Measurements from ENCODE around the gene TRIM47.
A peak's percentile ranks its signal among the peaks of the same experiment; 100 is the strongest.

Gene TRIM47

DNA sequence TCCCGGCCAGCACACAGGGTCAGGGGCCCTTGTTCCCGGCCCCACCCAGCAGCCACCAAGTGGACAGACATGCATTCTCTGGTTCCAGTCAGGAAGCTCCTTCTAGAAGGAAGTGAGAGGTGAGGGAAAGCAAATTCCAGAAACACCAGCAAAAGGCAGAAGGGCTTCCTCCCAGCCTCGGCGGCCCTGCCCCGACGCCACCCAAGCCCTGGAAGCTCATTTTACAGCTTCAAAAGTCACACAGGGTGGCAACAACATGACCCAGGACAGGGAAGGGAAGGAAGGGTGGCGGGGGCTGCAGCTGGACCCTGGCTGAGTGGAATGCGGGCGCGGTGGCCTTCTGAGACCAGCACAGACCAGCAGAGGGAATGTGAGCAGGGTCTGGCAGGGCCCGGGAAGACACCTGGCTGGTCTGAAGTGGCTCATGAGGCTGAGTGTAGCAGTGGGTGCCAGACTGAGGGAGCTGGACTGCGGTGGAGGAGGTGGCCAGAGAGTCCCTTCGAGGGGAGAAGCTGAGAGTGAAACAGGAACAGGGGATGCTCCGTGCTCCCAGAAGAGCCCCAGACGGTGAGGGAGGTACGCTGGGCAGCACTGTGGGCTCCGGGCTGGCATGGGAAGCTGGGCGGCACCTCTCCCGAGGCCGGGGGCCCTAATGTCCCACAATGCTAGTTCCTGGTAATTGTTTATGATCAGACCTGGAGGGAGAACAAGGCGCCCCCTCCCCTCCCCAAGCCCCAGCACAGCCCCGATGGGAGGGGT is 32.3 kb downstream of the TRIM47 start:
- intact Hi-C loops (cut with micrococcal nuclease) = no loop called here
- no peaks in the 10 kb centered on the region for H3K9me3 Mint-ChIP-seq
- peak overlapping the region; percentile 90 for H3K27ac Mint-ChIP-seq
- peak overlapping the region; percentile 59 for H3K4me3 Mint-ChIP-seq
- H3K4me1 Mint-ChIP-seq (ENCODE audit: low read depth) = peaks cover 68% of the 10 kb centered on the region
- H3K36me3 Mint-ChIP-seq (ENCODE audit: low read depth) = peaks cover 86% of the 10 kb centered on the region
- no peaks in the 10 kb centered on the region for H3K27me3 Mint-ChIP-seq

DNA sequence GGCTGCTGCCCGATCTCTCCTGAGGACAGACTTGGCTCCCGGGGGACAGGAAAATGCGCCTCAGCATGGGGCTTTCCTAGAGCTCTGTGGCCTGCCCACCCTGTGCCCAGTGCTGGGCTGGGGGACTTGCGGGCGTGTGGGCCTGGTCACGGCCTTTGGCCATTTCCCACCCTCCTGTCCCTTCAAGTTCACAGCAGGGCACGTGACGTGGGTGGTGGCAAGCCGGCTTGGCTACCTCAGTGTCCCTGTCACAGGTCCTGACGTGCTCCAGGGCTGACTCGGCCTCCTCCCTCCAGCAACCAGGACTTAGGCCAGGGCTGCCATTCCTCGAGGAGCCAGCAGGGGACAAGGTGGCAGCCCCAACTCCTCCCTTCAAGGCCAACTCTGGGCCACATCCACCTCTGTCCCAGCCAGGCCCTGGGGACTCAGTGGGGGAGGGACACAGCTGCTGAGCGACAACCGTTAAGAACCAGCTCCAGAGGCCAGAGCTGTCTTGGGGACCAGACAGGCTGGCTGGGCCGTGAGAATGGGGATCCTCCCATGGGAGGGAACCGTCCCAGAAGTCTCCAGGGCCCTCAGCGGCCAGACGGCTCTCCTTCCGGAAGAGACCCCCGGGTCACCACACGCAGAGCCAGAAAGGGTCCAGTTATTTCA is 33.2 kb downstream of the TRIM47 start:
- peak overlapping the region; percentile 90 for H3K27ac Mint-ChIP-seq
- H3K27me3 Mint-ChIP-seq = no peaks in the 10 kb centered on the region
- H3K9me3 Mint-ChIP-seq = no peaks in the 10 kb centered on the region
- H3K4me1 Mint-ChIP-seq (ENCODE audit: low read depth) = peaks cover 68% of the 10 kb centered on the region
- H3K4me3 Mint-ChIP-seq = peak overlapping the region; percentile 41
- H3K36me3 Mint-ChIP-seq (ENCODE audit: low read depth) = peaks cover 86% of the 10 kb centered on the region
- intact Hi-C loops (cut with micrococcal nuclease) = no loop called here

DNA sequence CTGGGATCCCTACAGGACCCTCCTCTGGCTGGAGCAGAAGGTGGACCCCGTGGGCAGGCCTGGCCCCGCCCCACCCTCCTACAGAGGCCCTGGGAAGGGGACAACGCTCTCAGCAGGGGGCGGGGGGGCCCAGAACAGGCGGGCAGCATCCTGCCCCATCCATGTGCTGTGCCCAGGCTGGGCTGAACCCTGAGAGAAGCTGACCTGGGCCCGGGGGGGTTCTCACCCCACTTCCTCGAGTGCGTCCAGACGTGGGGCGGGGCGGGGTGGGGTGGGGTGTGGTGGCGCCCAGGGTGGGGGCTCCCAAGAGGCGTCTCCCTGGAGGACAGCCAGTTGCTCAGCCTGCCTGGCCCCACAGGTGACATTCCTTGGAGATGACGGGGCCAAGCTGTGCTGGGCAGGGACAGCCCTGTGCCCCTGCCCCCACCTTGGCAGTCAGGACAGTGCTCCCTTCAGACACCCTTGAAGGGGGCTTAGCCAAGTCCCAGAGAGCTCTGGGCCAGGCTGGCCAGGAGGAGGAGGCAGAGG is 33.8 kb downstream of the TRIM47 start:
- intact Hi-C loops (cut with micrococcal nuclease) = loop anchor here (1.0 kb wide), 1 partner anchor 11 kb away; the partner anchor contains the start of gene WBP2
- H3K9me3 Mint-ChIP-seq = no peaks in the 10 kb centered on the region
- no peaks in the 10 kb centered on the region for H3K27me3 Mint-ChIP-seq
- H3K36me3 Mint-ChIP-seq (ENCODE audit: low read depth) = peaks cover 86% of the 10 kb centered on the region
- peak overlapping the region; percentile 90 for H3K27ac Mint-ChIP-seq
- H3K4me1 Mint-ChIP-seq (ENCODE audit: low read depth) = peaks cover 64% of the 10 kb centered on the region
- peak overlapping the region; percentile 93 for H3K4me3 Mint-ChIP-seq

- no peaks in the 10 kb centered on the region for H3K27me3 Mint-ChIP-seq
- intact Hi-C loops (cut with micrococcal nuclease) = loop anchor here (1.0 kb wide), 1 partner anchor 11 kb away; the partner anchor contains the start of gene WBP2
- H3K36me3 Mint-ChIP-seq (ENCODE audit: low read depth) = peaks cover 86% of the 10 kb centered on the region
- H3K4me3 Mint-ChIP-seq = peak within 1 kb of the TSS; percentile 93
- peak within 1 kb of the TSS; percentile 90 for H3K27ac Mint-ChIP-seq
- H3K9me3 Mint-ChIP-seq = no peaks in the 10 kb centered on the region
- H3K4me1 Mint-ChIP-seq (ENCODE audit: low read depth) = peaks cover 56% of the 10 kb centered on the region
Observed at GRCh38 chr17:75843577-75844529, 34.5 kb downstream of the TRIM47 start, which contains the start of gene UNC13D. UNC13D (minus strand) TSS chr17:75844404; CDS start chr17:75844337, 67 bp downstream.

DNA sequence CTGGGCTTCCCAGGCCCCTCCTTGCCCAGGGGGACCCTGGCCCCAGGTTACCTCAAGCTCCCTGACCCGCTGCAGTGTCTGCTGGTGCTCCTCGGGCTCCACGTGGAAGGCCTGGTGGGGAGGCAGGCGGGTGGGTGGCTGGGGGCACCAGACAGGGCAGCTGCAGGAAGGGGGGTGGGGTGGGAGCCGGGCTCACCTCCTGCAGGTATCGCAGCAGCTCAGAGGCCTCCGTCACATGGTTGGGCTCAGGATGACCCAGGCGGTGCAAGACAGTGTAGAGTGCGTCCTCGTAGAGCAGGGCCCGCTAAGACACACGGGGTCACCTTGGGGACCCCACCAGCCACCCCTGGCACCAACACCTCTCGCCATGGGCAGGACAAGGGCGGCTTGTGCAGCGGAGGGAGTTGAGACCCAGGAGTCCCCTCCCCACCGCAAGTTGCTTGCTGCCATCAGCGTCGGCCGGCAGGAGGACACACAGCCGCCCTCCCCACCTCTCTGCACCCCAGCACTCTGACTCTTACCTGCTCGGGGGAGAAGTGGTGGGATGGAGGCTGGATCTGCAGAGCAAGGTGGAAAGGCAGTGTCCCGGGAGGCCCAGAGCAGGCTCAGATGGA is 35.3 kb downstream of the TRIM47 start:
- Mint-ChIP-seq H3K27me3 (no peaks in the 10 kb centered on the region), H3K36me3 (ENCODE audit: low read depth) (peaks cover 86% of the 10 kb centered on the region), H3K27ac (peak overlapping the region; percentile 90), H3K4me1 (ENCODE audit: low read depth) (peaks cover 48% of the 10 kb centered on the region), H3K9me3 (no peaks in the 10 kb centered on the region), H3K4me3 (peak overlapping the region; percentile 93)
- intact Hi-C loops (cut with micrococcal nuclease) = no loop called here

GRCh38 chr17:75842411-75842810 is 36.0 kb downstream of the TRIM47 start:
- intact Hi-C loops (cut with micrococcal nuclease) = no loop called here
- H3K4me3 Mint-ChIP-seq = peak overlapping the region; percentile 40
- peak overlapping the region; percentile 64 for H3K27ac Mint-ChIP-seq
- peaks cover 42% of the 10 kb centered on the region for H3K4me1 Mint-ChIP-seq (ENCODE audit: low read depth)
- H3K36me3 Mint-ChIP-seq (ENCODE audit: low read depth) = peaks cover 86% of the 10 kb centered on the region
- H3K27me3 Mint-ChIP-seq = no peaks in the 10 kb centered on the region
- H3K9me3 Mint-ChIP-seq = no peaks in the 10 kb centered on the region

- H3K36me3 Mint-ChIP-seq (ENCODE audit: low read depth) = peaks cover 86% of the 10 kb centered on the region
- intact Hi-C loops (cut with micrococcal nuclease) = no loop called here
- H3K27ac Mint-ChIP-seq = no peak overlapping the region
- no peak overlapping the region for H3K4me3 Mint-ChIP-seq
- H3K4me1 Mint-ChIP-seq (ENCODE audit: low read depth) = peaks cover 26% of the 10 kb centered on the region
- H3K9me3 Mint-ChIP-seq = no peaks in the 10 kb centered on the region
- H3K27me3 Mint-ChIP-seq = no peaks in the 10 kb centered on the region
Observed at GRCh38 chr17:75840799-75841164, 37.6 kb downstream of the TRIM47 start.

- H3K4me1 Mint-ChIP-seq (ENCODE audit: low read depth) = peaks cover 20% of the 10 kb centered on the region
- H3K27ac Mint-ChIP-seq = no peak overlapping the region
- no peak overlapping the region for H3K4me3 Mint-ChIP-seq
- H3K27me3 Mint-ChIP-seq = no peaks in the 10 kb centered on the region
- peaks cover 86% of the 10 kb centered on the region for H3K36me3 Mint-ChIP-seq (ENCODE audit: low read depth)
- intact Hi-C loops (cut with micrococcal nuclease) = no loop called here
- H3K9me3 Mint-ChIP-seq = no peaks in the 10 kb centered on the region
Observed at GRCh38 chr17:75839942-75840798, 38.2 kb downstream of the TRIM47 start.

DNA sequence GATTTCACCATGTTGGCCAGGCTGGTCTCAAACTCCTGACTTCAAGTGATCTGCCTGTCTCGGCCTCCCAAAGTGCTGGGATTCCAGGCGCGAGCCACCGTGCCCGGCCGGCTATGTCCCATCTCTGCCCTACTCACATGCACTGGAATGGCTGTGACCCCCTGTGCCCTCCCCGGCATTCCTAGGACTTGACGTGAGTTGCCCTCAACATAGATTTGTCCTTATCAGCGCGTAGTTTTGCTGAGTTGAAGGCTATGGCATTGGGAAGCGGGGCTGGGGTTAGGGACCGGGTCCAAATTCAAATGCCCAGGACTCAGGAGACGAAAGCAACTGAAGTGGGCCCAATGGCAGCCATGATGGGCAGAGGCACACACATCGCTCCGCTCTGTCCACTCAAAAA is 40.0 kb downstream of the TRIM47 start:
- intact Hi-C loops (cut with micrococcal nuclease) = no loop called here
- H3K4me3 Mint-ChIP-seq = no peak overlapping the region

GRCh38 chr17:75837899-75838298 is 40.5 kb downstream of the TRIM47 start:
- Mint-ChIP-seq H3K9me3 (no peaks in the 10 kb centered on the region), H3K36me3 (ENCODE audit: low read depth) (peaks cover 94% of the 10 kb centered on the region), H3K4me1 (ENCODE audit: low read depth) (peaks cover 33% of the 10 kb centered on the region), H3K4me3 (no peak overlapping the region), H3K27ac (peak overlapping the region; percentile 7), H3K27me3 (no peaks in the 10 kb centered on the region)
- intact Hi-C loops (cut with micrococcal nuclease) = no loop called here

More for the DNA sequence above, 40.0 kb downstream of the TRIM47 start:
- H3K27me3 Mint-ChIP-seq = no peaks in the 10 kb centered on the region
- H3K36me3 Mint-ChIP-seq (ENCODE audit: low read depth) = peaks cover 94% of the 10 kb centered on the region
- H3K4me1 Mint-ChIP-seq (ENCODE audit: low read depth) = peaks cover 33% of the 10 kb centered on the region
- H3K27ac Mint-ChIP-seq = no peak overlapping the region
- H3K9me3 Mint-ChIP-seq = no peaks in the 10 kb centered on the region

- H3K27me3 Mint-ChIP-seq = no peaks in the 10 kb centered on the region
- intact Hi-C loops (cut with micrococcal nuclease) = no loop called here
- H3K36me3 Mint-ChIP-seq (ENCODE audit: low read depth) = peaks cover 95% of the 10 kb centered on the region
- no peaks in the 10 kb centered on the region for H3K9me3 Mint-ChIP-seq
- H3K4me3 Mint-ChIP-seq = no peak overlapping the region
- H3K27ac Mint-ChIP-seq = no peak overlapping the region
- H3K4me1 Mint-ChIP-seq (ENCODE audit: low read depth) = peaks cover 36% of the 10 kb centered on the region
Observed at GRCh38 chr17:75836605-75837004, 41.8 kb downstream of the TRIM47 start.

DNA sequence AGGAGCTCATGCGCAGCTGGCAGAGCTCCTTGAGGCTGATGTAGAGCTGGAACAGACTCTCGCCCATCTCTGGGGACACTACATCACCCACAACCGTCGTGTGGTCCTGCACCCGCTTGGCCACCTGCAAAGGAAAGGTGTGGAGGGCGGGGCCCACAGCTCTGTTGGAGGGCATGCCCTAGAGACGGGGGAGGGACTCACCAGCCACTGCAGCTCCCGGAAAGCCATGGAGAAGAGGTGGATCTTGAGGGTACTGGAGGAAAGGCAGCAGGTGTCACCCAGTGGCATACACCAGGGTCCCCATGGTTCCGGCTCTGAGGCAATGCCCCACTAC is 42.8 kb downstream of the TRIM47 start:
- no peak overlapping the region for H3K4me3 Mint-ChIP-seq

More for the DNA sequence above, 42.8 kb downstream of the TRIM47 start:
- no peak overlapping the region for H3K27ac Mint-ChIP-seq
- no peaks in the 10 kb centered on the region for H3K27me3 Mint-ChIP-seq
- H3K9me3 Mint-ChIP-seq = no peaks in the 10 kb centered on the region
- peaks cover 99% of the 10 kb centered on the region for H3K36me3 Mint-ChIP-seq (ENCODE audit: low read depth)
- peaks cover 46% of the 10 kb centered on the region for H3K4me1 Mint-ChIP-seq (ENCODE audit: low read depth)
- intact Hi-C loops (cut with micrococcal nuclease) = no loop called here
